Measurements from ENCODE around the gene ABTB1.

ABTB1 gene

GRCh38 chr3:127637971-127638370, 34.8 kb upstream of the ABTB1 start:
- no peaks in the 10 kb centered on the region for H3K27me3 ChIP-seq
- H3K9me3 ChIP-seq: no peaks in the 10 kb centered on the region
- no peak for TF ChIP-seq CTCF (IDR thresholded peaks at IDR 0.05)

GRCh38 chr3:127639173-127640041, 33.3 kb upstream of the ABTB1 start:
- no peaks in the 10 kb centered on the region for H3K4me1 ChIP-seq (ENCODE audit: control insufficient read depth in 1 of 2, insufficient read depth in 1 of 2, low read depth in 1 of 2, low read length in 1 of 2)
- no peaks in the 10 kb centered on the region for H3K9me3 ChIP-seq
- H3K36me3 ChIP-seq: no peaks in the 10 kb centered on the region
- no peaks in the 10 kb centered on the region for H3K27me3 ChIP-seq
- no peak for TF ChIP-seq CTCF (IDR thresholded peaks at IDR 0.05)
- no peak overlapping the region for H3K27ac ChIP-seq
- no peak overlapping the region for H3K4me3 ChIP-seq (ENCODE audit: low read depth in 1 of 2, low read length in 1 of 2)

More at GRCh38 chr3:127637971-127638370, 34.8 kb upstream of the ABTB1 start:
- no peak overlapping the region for H3K27ac ChIP-seq
- H3K4me1 ChIP-seq (ENCODE audit: control insufficient read depth in 1 of 2, insufficient read depth in 1 of 2, low read depth in 1 of 2, low read length in 1 of 2): no peaks in the 10 kb centered on the region
- H3K4me3 ChIP-seq (ENCODE audit: low read depth in 1 of 2, low read length in 1 of 2): no peak overlapping the region
- H3K36me3 ChIP-seq: no peaks in the 10 kb centered on the region

- Histone ChIP-seq H3K9me3 (no peaks in the 10 kb centered on the region), H3K4me1 (ENCODE audit: control insufficient read depth in 1 of 2, insufficient read depth in 1 of 2, low read depth in 1 of 2, low read length in 1 of 2) (no peaks in the 10 kb centered on the region), H3K27me3 (no peaks in the 10 kb centered on the region), H3K4me3 (ENCODE audit: low read depth in 1 of 2, low read length in 1 of 2) (no peak overlapping the region), H3K27ac (no peak overlapping the region), H3K36me3 (no peaks in the 10 kb centered on the region)
- TF ChIP-seq CTCF (IDR thresholded peaks at IDR 0.05): no peak
These were observed 32.8 kb upstream of the ABTB1 start for GRCh38 chr3:127640042-127640355.

- Histone ChIP-seq H3K4me3 (ENCODE audit: low read depth in 1 of 2, low read length in 1 of 2) (no peak overlapping the region), H3K36me3 (no peaks in the 10 kb centered on the region), H3K9me3 (no peaks in the 10 kb centered on the region), H3K4me1 (ENCODE audit: control insufficient read depth in 1 of 2, insufficient read depth in 1 of 2, low read depth in 1 of 2, low read length in 1 of 2) (no peaks in the 10 kb centered on the region), H3K27ac (no peak overlapping the region), H3K27me3 (no peaks in the 10 kb centered on the region)
- TF ChIP-seq CTCF (IDR thresholded peaks at IDR 0.05): no peak
These were observed 27.9 kb upstream of the ABTB1 start for GRCh38 chr3:127644641-127645370.

- Histone ChIP-seq H3K9me3 (no peaks in the 10 kb centered on the region), H3K27ac (no peak overlapping the region), H3K36me3 (no peaks in the 10 kb centered on the region), H3K4me1 (ENCODE audit: control insufficient read depth in 1 of 2, insufficient read depth in 1 of 2, low read depth in 1 of 2, low read length in 1 of 2) (no peaks in the 10 kb centered on the region), H3K4me3 (ENCODE audit: low read depth in 1 of 2, low read length in 1 of 2) (no peak overlapping the region), H3K27me3 (no peaks in the 10 kb centered on the region)
- no peak for TF ChIP-seq CTCF (IDR thresholded peaks at IDR 0.05)
These were observed 27.3 kb upstream of the ABTB1 start for GRCh38 chr3:127645371-127646015.
